HEK293 (cell line): ENCODE results near the gene FGF8.
A peak's percentile ranks its signal among the peaks of the same experiment; 100 is the strongest.

Experiments used
- BCL11B ChIP-seq: fragments of 450-650 bp; formaldehyde crosslinking; IDR thresholded peaks from 2 replicates; pipeline ENCODE4 v1.5.1; 2016; ENCODE audit warnings: low read depth, missing biosample characterization, missing genetic modification characterization
- EGR2 ChIP-seq: fragments of 450-650 bp; formaldehyde crosslinking; IDR thresholded peaks from 2 replicates; pipeline ENCODE4 v1.5.1; 2016; ENCODE audit warnings: low read depth, missing biosample characterization, missing genetic modification characterization
- GFI1B ChIP-seq: fragments of 450-650 bp; formaldehyde crosslinking; IDR thresholded peaks from 2 replicates; pipeline ENCODE4 v1.5.1; 2016; ENCODE audit warnings: missing biosample characterization, missing genetic modification characterization
- GLIS1 ChIP-seq: fragments of 450-650 bp; formaldehyde crosslinking; IDR thresholded peaks from 2 replicates; pipeline ENCODE4 v1.5.1; 2016; ENCODE audit warnings: missing biosample characterization, missing genetic modification characterization
- MZF1 ChIP-seq: fragments of 450-650 bp; formaldehyde crosslinking; IDR thresholded peaks from 2 replicates; pipeline ENCODE4 v1.5.1; 2017; ENCODE audit warnings: missing biosample characterization, missing genetic modification characterization, borderline replicate concordance
- REST ChIP-seq: fragments of 450-650 bp; formaldehyde crosslinking; IDR thresholded peaks from 2 replicates; pipeline ENCODE4 v1.5.1; 2016; ENCODE audit warnings: missing biosample characterization, missing genetic modification characterization
- SP2 ChIP-seq: fragments of 450-650 bp; formaldehyde crosslinking; IDR thresholded peaks from 2 replicates; pipeline ENCODE4 v1.5.1; 2016; ENCODE audit warnings: missing biosample characterization, missing genetic modification characterization
- SP7 ChIP-seq: fragments of 450-650 bp; formaldehyde crosslinking; IDR thresholded peaks from 2 replicates; pipeline ENCODE4 v1.5.1; 2016; ENCODE audit warnings: missing biosample characterization, missing genetic modification characterization
- TCF7L2 ChIP-seq: IDR thresholded peaks from 2 replicates; pipeline ENCODE4 v1.6.1; 2011; ENCODE audit warnings: low read depth, mild to moderate bottlenecking, inconsistent platforms, low read length, moderate library complexity, borderline replicate concordance
- ZEB2 ChIP-seq: fragments of 450-650 bp; formaldehyde crosslinking; IDR thresholded peaks from 2 replicates; pipeline ENCODE4 v1.5.1; 2016; ENCODE audit warnings: missing biosample characterization, missing genetic modification characterization
- ZIC2 ChIP-seq: fragments of 450-650 bp; formaldehyde crosslinking; IDR thresholded peaks from 2 replicates; pipeline ENCODE4 v1.5.1; 2016; ENCODE audit warnings: missing biosample characterization, missing genetic modification characterization
- ZNF112 ChIP-seq: fragments of 450-650 bp; formaldehyde crosslinking; IDR thresholded peaks from 2 replicates; pipeline ENCODE4 v1.5.0; 2017; ENCODE audit warnings: missing biosample characterization, missing genetic modification characterization
- ZNF132 ChIP-seq: fragments of 450-650 bp; formaldehyde crosslinking; IDR thresholded peaks from 2 replicates; pipeline ENCODE4 v1.5.1; 2017; ENCODE audit warnings: missing biosample characterization, missing genetic modification characterization, borderline replicate concordance
- ZNF133 ChIP-seq: fragments of 450-650 bp; formaldehyde crosslinking; IDR thresholded peaks from 2 replicates; pipeline ENCODE4 v1.5.1; 2016; ENCODE audit warnings: missing biosample characterization, missing genetic modification characterization
- ZNF280D ChIP-seq: fragments of 450-650 bp; formaldehyde crosslinking; IDR thresholded peaks from 2 replicates; pipeline ENCODE4 v1.5.1; 2016; ENCODE audit warnings: missing biosample characterization, missing genetic modification characterization
- ZNF292 ChIP-seq: fragments of 450-650 bp; formaldehyde crosslinking; IDR thresholded peaks from 2 replicates; pipeline ENCODE4 v1.5.1; 2016; ENCODE audit warnings: low read depth, missing biosample characterization, missing genetic modification characterization, borderline replicate concordance
- ZNF335 ChIP-seq: fragments of 450-650 bp; formaldehyde crosslinking; conservative IDR thresholded peaks from 2 replicates; pipeline ENCODE4 v1.5.1; 2016; ENCODE audit warnings: missing biosample characterization, missing genetic modification characterization
- ZNF37A ChIP-seq: fragments of 450-650 bp; IDR thresholded peaks from 2 replicates; pipeline ENCODE4 v1.5.1; 2018; ENCODE audit warnings: missing biosample characterization, missing genetic modification characterization
- ZNF416 ChIP-seq: fragments of 450-650 bp; formaldehyde crosslinking; IDR thresholded peaks from 2 replicates; pipeline ENCODE4 v1.5.1; 2016; ENCODE audit warnings: missing biosample characterization, missing genetic modification characterization
- ZNF423 ChIP-seq: fragments of 450-650 bp; formaldehyde crosslinking; IDR thresholded peaks from 2 replicates; pipeline ENCODE4 v1.5.1; 2016; ENCODE audit warnings: missing biosample characterization, missing genetic modification characterization
- ZNF449 ChIP-seq: fragments of 450-650 bp; formaldehyde crosslinking; IDR thresholded peaks from 2 replicates; pipeline ENCODE4 v1.5.1; 2017; ENCODE audit warnings: missing biosample characterization, mild to moderate bottlenecking, missing genetic modification characterization, moderate library complexity
- ZNF549 ChIP-seq: fragments of 450-650 bp; IDR thresholded peaks from 2 replicates; pipeline ENCODE4 v1.5.1; 2018; ENCODE audit warnings: missing biosample characterization, missing genetic modification characterization, mild to moderate bottlenecking, inconsistent platforms, moderate library complexity
- ZNF561 ChIP-seq: fragments of 450-650 bp; IDR thresholded peaks from 2 replicates; pipeline ENCODE4 v1.5.1; 2018; ENCODE audit warnings: missing biosample characterization, missing genetic modification characterization, borderline replicate concordance
- ZNF580 ChIP-seq: fragments of 450-650 bp; formaldehyde crosslinking; IDR thresholded peaks from 2 replicates; pipeline ENCODE4 v1.5.1; 2016; ENCODE audit warnings: missing biosample characterization, missing genetic modification characterization
- ZNF626 ChIP-seq: fragments of 450-650 bp; sonication (Bioruptor Pico); formaldehyde crosslinking; IDR thresholded peaks from 2 replicates; pipeline ENCODE4 v1.5.1; 2018; ENCODE audit warnings: missing biosample characterization, missing genetic modification characterization, inconsistent platforms
- ZNF660 ChIP-seq: fragments of 450-650 bp; IDR thresholded peaks from 2 replicates; pipeline ENCODE4 v1.5.1; 2018; ENCODE audit warnings: missing biosample characterization, mild to moderate bottlenecking, missing genetic modification characterization
- ZNF677 ChIP-seq: fragments of 450-650 bp; IDR thresholded peaks from 2 replicates; pipeline ENCODE4 v1.5.0; 2018; ENCODE audit warnings: missing biosample characterization, mild to moderate bottlenecking, missing genetic modification characterization, moderate library complexity
- ZSCAN23 ChIP-seq: fragments of 450-650 bp; formaldehyde crosslinking; IDR thresholded peaks from 2 replicates; pipeline ENCODE4 v1.5.1; 2016; ENCODE audit warnings: missing biosample characterization, missing genetic modification characterization
- ZSCAN4 ChIP-seq: fragments of 450-650 bp; formaldehyde crosslinking; IDR thresholded peaks from 2 replicates; pipeline ENCODE4 v1.5.1; 2017; ENCODE audit warnings: missing biosample characterization, missing genetic modification characterization

Gene FGF8

GRCh38 chr10:101818119-101818871 lies 42.4 kb upstream of the FGF8 start, which contains the start of gene OGA (continued):
- TF ChIP-seq REST, result peak; percentile 40
- TF ChIP-seq MZF1 (tag by site-specific recombination), result no peak
- 0 out of 2 replicates have a peak, but pooled peaks have one; percentile 69 for TF ChIP-seq ZNF660 (tag by site-specific recombination)
- peak; percentile 56 for TF ChIP-seq ZNF335
- TF ChIP-seq ZNF677 (tag by site-specific recombination), result no peak
- TF ChIP-seq ZNF280D (tag by site-specific recombination), result no peak
- TF ChIP-seq ZEB2, result peak; percentile 75
- peak; percentile 95; the same call in 1 of the 2 replicates for TF ChIP-seq ZNF561 (tag by site-specific recombination)
- TF ChIP-seq ZNF37A (tag by site-specific recombination), result no peak
- peak; percentile 82 for TF ChIP-seq SP7 (tag by site-specific recombination)
- TF ChIP-seq ZNF132, result no peak
- no peak for TF ChIP-seq GFI1B (tag by site-specific recombination)
- peak; percentile 95 for TF ChIP-seq SP2 (tag by site-specific recombination)
- no peak for TF ChIP-seq BCL11B (tag by site-specific recombination)
- peak; percentile 28 for TF ChIP-seq ZIC2 (tag by site-specific recombination)
- no peak for TF ChIP-seq ZNF549
- peak; percentile 61; the same call in 1 of the 2 replicates for TF ChIP-seq EGR2 (tag by site-specific recombination)
- no peak for TF ChIP-seq ZNF133 (tag by site-specific recombination)
- peak; percentile 31; the same call in 1 of the 2 replicates for TF ChIP-seq ZNF423 (tag by site-specific recombination)
- TF ChIP-seq ZSCAN23 (tag by site-specific recombination), result 0 out of 2 replicates have a peak, but pooled peaks have one; percentile 22
- no peak for TF ChIP-seq ZNF626 (tag by site-specific recombination)
- no peak for TF ChIP-seq TCF7L2
- TF ChIP-seq ZNF112 (tag by site-specific recombination), result no peak
- no peak for TF ChIP-seq ZNF449 (tag by site-specific recombination)
- no peak for TF ChIP-seq ZNF292 (tag by site-specific recombination)
- TF ChIP-seq GLIS1 (tag by site-specific recombination), result peak; percentile 66; the same call in 1 of the 2 replicates
- TF ChIP-seq ZNF416 (tag by site-specific recombination), result no peak
- 0 out of 2 replicates have a peak, but pooled peaks have one; percentile 5 for TF ChIP-seq ZSCAN4 (tag by site-specific recombination)
- TF ChIP-seq ZNF580 (tag by site-specific recombination), result peak; percentile 47; the same call in 1 of the 2 replicates
